Measurements from ENCODE around the gene NAP1L4.
"Not testable (repeated sequence)": the region's sequence is repeated elsewhere in the genome, so short reads cannot be mapped to it uniquely, and the experiment has no call there.

NAP1L4 gene

DNA sequence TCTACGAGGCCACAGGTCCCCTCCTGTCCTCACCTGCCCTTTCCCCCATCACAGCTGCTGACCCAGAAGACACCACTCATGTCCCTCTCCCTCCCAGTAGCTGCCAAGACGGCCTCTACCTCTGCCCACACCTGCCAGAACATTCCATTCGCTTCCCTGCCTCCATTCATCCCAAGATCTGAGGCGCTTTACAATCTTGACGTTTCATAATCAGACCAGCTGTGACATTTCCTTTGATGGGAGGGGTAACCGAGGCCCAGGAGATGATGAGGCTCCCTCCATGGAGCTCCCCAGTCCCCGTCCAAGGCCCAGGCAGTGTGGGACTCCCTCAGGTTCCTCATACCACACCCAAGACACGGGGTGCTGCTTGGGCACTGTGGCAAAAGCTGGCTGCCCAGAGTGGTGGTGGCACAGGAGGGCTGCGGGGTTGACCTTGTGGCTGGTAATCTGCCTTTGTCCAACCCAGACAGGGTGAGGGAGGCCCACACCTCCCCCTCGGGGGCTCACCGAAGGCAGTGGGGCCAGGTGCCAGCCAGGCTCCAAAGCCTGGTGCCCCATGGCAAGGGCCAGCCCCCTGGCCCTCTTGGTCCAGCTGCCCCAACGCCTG is 80.2 kb downstream of the NAP1L4 start:
- in situ Hi-C loops (cut with HindIII; ENCODE audit: low sequenced_read_pairs), result no loop called here

DNA sequence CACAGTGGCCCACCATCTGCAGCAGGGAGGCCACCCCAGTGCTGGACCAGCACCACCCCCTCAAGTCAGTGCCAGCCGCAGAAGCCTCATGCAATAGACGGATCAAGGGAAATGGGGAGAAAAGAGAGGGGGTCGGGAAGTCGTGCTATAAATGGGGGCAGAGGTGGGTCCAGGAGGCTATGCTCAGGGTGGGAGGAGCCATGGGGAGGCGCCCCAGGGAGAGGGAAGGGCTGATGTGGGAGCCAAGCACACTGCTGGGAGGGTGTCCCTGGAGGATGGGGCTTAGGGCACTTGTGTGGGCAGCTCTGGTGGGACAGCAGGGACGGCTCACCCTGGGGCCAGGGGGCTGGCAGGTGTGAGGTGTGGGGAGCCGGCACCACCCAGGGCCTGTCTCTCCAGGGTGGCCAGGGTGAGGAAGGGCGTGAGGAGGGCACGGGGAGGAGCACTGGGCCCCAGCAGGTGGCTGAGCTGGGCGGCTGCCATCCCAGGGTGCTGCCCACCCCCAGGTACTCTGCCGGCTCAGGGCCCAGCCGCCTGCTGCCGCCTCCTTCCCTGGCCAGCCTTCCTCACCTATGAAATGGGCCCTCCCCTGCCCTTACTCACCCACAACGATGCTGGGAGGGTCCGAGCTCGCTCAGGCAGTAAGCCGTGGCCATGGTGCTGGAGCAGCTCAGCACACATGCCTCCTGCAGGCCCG is 80.9 kb downstream of the NAP1L4 start:
- in situ Hi-C loops (cut with HindIII; ENCODE audit: low sequenced_read_pairs), result no loop called here

DNA sequence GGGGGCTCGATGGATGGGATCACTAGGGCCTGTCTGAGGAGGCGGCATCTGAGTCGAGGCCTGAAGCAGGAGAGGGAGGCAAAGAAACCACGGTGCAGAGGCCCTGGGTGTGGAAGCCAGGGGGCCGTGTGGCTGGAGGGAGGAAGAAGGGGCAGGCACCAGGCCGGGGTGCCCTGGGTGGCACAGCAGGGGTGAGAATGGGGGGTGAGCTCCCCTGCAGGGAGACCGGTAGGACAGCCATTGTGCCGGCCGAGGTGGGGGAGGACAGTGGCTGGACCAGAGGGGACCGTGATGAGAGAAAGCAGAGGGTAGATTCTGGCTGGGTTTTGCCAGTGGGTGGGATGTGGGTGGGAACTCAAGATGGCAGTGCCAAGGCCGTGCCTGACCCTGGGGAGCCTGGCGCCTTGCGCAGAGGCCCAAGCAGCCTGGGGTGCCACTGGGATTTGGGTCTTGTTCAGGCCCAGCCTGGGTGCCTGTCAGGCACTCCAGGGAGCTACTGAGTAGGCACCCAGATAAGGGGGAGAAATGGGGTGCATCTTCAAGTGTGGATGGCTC is 81.7 kb downstream of the NAP1L4 start:
- in situ Hi-C loops (cut with HindIII; ENCODE audit: low sequenced_read_pairs), result no loop called here

DNA sequence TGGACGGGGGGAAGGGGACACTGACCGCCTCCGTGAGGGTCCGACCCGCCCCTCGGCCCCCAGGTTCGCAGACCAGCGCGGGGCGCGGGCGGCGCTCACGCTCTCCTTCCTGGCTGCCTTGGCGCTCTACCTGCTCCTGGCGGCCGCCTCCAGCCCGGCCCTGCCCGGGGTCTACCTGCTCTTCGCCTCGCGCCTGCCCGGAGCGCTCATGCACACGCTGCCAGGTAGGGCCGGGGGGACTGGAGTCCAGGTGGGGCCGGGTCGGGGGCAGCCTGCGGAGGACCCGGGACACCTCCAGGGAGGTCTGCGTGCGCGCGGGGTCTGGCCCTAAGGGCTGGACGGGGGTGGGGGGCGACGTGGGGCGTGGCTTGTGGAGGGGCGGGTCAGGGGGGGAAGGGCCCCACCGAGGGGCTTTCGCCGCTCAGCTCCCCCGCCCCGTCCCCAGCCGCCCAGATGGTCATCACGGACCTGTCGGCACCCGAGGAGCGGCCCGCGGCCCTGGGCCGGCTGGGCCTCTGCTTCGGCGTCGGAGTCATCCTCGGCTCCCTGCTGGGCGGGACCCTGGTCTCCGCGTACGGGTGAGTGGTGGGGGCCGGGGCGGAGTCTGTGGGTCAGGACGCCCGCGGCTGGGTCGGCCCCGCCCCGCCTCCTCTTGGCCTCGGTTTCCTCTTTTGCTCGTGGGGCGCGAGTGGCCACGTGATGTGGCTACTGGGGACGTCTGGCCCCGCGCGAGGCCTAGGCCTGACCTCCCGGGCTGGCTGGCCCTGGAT is 82.8 kb downstream of the NAP1L4 start:
- in situ Hi-C loops (cut with HindIII; ENCODE audit: low sequenced_read_pairs), result no loop called here

DNA sequence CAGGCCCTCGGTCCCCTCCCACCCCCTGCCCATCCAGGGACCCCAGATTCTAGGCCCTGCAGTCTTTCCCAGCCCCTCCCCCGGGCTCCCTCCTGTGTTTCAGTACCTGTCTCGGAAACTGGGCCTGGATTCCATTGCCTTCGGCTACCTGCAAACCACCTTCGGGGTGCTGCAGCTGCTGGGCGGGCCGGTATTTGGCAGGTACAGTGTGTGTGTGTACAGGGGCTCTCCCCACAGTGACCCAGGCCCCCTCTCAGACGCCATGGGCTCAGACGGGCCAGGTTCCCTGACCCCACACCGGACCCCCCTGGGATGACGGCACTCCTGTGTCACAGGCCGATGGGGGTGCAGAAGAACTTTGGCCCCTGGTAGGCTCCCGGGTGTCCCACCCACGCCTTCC is 84.0 kb downstream of the NAP1L4 start:
- in situ Hi-C loops (cut with HindIII; ENCODE audit: low sequenced_read_pairs), result no loop called here

DNA sequence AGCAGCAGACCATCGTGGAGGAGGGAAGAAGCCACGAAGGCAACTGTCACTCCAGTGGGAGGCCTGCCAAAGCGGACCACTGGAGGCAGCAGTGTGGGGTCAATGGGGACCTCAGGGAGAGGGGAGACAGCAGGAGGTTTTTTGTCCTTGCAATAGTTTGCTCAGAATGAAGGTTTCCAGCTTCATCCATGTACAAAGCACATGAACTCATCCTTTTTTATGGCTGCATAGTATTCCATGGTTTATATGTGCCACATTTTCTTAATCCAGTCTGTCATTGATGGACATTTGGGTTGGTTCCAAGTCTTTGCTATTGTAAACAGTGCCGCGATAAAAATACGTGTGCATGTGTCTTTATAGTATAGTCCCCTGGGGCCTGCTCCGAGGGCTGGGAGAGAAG is 86.8 kb downstream of the NAP1L4 start:
- in situ Hi-C loops (cut with HindIII; ENCODE audit: low sequenced_read_pairs), result not testable (repeated sequence)

DNA sequence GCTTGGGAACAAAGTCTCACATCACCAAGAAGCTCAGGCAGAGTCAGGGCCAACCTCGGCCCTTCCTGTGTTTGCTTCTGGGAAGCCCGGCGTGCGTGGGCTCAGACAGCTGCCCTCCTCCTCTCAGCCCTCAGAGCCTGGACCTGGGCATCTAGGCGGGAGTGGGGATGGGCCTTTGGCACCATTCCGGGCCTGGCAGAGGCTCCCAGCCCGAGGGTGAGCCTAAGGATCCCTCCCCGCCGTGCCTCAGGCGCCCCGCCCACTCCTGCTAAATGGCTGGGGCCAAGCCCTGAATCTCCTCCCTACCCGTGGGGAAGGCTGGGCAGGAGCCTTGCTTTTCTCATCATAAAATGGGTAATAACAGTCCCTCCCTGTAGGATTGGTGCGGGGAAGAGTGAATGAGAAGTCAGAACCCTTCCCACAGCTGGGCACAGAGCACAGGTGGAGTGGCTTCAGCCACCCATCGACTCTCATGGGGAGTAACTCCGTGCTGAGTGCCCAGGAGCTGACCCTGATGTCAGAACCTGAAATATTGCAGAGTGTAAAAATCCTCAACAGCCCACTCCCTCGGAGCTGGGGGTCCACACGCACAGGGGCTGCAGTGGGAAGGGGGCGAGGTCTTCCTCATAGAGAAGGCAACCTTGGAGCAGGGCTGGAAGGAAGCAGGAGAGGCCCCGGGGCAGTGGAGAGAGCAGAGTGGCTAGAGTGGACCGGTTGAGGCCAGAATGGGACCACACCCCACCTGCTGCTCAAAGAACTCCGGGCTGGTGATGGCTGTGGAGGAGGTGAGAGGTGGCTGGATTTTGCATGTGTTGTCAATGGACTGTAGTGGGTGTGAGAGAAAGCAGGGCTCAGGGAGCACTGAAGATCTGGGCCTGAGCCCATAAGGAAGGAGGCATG is 87.7 kb downstream of the NAP1L4 start:
- in situ Hi-C loops (cut with HindIII; ENCODE audit: low sequenced_read_pairs), result no loop called here

DNA sequence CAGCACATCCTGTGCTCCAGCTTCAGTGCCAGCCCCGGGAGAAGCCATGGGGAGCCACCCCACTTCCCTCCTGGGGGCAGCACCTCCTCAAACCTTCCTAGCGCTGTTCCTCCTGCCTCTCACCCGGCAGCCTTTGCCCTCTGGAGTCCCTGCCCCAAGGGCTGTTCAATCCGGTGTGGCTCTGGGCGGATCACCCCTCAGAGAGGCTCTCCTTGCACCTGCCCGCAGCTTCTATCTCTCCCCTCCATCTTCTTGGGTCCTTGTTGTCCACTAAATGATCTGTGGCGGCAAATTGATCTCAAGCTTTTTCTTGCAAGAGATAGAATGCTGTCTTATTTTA is 88.5 kb downstream of the NAP1L4 start:
- in situ Hi-C loops (cut with HindIII; ENCODE audit: low sequenced_read_pairs), result no loop called here

DNA sequence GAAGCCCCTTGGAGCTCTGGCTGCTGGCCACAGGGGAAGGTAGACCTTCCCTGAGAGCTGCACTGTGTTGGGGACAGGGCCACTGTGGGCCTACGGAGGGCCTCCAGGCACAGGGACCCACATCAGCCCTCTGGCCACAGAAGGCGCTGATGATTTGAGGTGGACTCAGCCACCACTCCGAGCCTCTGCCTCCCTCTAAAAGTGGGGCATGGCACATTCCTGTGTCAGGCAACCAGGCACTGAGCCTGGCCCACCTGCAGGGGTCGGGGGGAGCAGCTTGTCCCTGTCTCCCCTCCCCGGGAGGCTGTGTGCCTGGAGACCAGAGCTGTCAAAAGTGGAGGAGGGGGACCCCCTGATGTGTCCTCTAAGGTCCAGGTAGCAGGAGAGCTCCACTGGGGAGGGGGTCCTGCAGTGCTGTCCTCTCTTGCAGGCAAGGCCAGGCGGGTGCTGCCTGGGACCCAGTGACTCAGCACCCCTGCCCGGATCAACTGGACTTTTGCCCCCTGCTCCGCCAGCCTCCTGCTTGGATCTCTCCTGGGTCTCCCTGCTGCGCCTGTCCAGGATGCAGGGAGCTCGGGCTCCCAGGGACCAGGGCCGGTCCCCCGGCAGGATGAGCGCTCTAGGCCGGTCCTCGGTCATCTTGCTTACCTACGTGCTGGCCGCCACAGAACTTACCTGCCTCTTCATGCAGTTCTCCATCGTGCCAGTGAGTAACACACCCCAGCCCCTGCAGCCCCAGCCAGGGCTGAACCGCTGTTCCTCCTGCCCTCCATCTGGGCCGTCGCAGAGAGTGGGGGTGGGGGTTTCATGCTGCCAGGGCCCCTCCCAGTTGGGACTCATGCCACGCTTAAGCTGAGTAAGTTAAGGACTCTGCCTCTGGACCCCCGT is 89.1 kb downstream of the NAP1L4 start:
- in situ Hi-C loops (cut with HindIII; ENCODE audit: low sequenced_read_pairs), result no loop called here

DNA sequence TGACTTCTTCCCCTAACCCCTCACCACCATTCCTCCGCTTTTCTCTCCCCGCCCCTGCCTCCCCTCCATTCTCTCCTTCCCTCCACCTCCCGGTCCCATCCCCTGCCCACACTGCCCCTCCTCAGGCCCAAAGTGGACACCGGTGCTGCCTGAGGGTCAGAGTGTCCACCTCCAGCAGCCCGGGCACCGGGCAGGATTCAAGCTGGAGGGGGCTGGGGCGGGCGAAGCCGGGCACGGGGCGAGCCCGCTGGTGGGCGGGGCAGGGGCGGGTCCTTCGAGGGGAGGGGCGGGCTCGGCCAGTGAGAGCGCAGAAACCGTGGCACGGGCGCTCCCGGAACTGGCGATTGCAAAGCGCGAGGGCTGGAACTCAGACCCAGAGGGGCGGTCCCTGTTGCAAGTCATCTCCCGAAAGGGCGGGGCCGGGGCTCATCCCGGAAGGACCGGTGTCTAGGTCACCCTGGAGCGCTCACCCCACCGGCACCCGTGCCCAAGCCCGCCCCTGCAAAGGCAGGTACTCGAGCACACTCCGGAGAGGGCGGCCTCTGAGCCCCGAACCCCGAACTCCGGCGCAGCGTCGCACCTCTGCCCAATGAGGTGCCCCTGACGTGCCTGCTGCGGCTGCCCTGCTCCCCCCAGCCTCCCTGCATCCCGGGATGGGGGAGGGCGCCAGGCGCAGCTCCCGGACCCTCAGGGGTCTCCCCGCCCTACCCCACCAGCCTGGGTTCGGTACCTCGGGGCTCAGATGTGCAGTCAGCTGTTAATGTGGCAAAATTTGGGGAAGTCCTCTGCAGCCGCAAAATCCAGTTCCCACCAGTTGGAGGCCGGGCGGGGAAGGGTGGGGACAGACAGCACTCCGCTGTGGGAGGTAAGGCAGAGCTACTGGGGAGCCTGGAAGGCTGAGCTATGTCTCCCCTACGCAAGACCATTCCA is 90.0 kb downstream of the NAP1L4 start:
- in situ Hi-C loops (cut with HindIII; ENCODE audit: low sequenced_read_pairs), result no loop called here

DNA sequence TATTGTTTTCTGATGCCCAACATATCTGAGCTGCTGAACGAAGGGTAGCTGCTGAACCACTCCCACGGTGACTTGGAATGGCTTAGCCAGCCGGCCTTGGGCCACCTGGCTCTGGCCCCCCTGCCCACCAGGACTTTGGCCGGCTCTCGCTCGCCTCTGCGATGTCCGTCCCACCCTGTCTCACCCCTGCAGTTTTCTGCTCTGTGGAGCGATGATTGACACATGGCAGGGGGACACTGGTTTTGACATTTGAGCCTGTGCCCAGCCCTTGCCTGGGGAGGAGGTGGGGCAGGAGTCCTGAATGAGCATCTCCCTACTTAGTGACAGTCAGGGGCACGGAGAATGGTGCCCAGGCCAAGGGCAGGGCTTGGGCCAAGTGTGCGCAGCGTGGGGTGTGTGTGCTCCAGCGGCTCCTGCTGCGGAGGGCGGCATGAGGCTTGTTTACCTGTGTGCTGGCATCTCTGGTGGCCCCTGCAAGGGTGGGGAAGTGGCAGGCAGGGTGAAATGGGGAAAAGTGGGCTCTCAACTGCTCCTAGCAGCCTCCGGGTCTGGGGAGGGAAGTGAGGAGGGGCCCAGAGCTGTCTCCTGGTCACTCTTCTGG is 90.8 kb downstream of the NAP1L4 start:
- in situ Hi-C loops (cut with HindIII; ENCODE audit: low sequenced_read_pairs), result no loop called here

DNA sequence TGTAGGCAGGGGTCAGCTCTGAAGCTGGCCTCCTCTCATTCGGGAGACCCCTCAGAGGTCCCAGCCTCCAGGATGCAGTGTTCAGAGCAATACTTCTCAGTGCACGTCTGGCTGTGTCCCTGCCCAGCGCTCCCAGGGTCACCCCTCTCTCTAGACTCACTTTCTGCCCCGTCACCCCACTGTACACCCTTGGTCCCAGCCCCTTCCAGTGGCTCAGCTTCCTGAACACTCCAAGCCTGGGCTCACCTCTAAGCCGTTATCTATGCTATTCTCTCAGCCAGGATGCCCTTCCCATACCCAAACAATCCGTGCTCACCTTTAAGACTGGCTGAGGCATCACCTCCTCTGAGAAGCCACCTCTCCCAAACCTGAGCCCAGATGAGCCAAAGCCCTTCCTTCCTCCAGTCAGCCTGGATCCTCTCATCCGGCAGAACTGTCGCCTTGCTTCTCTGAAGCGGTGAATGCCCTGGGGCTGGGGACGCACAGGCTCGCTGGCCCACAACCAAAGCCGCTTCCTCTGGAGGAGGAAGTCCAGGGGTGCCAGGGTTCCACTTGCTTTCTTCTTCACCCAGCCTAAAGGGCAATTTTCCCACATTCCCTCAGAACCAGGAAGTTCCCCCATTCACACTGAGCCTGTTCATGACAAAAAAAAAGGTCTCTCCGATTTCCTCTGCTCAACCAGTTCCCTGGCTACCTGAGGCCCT is 92.9 kb downstream of the NAP1L4 start:
- in situ Hi-C loops (cut with HindIII; ENCODE audit: low sequenced_read_pairs), result no loop called here

DNA sequence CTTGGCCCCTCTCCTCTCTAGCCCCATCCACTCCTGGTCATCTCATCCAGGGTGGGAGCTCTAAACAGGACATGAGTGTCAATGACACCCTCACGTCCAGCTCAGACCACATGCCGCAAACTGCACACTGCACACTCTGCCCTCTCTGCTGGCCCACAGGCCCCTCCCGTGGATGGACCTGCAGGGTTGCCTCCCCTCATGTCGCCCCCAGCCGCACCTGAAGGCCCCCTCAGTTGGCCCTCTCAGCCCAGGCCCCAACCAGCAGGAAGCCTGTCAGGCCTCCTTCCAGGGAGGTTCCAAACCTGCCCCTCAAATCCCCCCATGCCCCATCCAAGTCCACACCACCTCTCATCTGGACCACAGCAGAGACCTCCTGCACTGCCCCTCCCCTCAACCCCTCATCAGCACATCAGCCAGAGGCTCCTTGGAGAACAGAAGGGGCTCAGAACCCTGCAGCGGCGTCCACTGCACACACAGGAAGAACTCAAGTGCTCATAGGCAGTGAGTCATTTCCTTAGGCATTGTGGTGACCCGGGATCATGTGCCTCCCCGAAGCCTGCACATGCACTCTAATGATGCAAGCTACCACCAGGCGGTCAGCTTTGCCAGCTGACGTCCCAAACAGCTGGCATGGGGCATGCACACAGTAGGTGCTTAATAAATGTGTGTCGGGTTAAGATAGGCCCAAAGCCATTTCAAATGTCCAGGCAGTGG is 93.6 kb downstream of the NAP1L4 start:
- in situ Hi-C loops (cut with HindIII; ENCODE audit: low sequenced_read_pairs), result no loop called here

DNA sequence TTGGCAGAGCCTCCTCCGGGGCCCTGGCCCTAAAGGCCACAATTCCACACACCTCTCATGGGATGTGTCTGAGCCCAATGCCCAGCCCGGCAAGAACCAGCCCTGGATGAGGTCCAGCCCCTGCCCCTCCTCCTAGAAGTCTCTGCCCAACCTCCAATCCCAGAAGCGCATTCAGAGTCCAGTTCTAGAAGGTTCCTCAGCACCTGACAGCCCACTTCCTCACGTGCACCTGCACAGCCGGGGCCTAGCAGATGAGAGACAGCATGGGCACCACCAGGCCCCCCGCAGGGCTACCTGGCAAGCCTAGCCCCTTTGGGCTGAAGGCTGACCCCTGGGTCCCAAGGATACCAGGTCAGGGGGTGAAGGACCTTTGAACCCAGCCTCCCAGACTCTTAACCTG is 95.1 kb downstream of the NAP1L4 start:
- in situ Hi-C loops (cut with HindIII; ENCODE audit: low sequenced_read_pairs), result no loop called here

DNA sequence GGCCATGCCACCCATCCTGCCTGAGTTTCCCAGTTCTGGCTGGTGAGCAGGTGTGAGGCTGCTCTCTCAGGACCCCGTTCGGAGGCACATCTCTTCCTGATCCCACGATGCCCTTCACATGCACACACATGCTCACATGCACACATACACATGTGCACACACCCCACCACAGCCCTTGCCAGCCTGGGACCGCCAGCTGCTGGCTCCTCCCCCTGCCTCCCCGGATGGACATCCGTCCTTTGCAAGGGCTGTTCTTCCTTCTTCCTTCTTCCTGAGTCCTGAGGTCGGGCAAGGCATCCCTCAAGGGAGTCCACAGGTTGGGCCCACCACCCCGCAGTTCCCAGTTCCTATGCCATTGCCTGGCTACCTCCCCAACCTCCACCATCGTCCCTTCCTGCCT is 96.1 kb downstream of the NAP1L4 start:
- in situ Hi-C loops (cut with HindIII; ENCODE audit: low sequenced_read_pairs), result no loop called here

Measured in DLD1 (cell line).